Measurements from ENCODE around the gene NOL4L. TPM values are rescaled to one million over a fixed set of nuclear protein-coding genes. Genes with fewer than 3 reads are reported as not detected.

NOL4L gene
- total RNA-seq, 1 experiment from 2014 or later: 1.4 TPM

GRCh38 chr20:32575227-32575581 is 9.9 kb downstream of the NOL4L start:
- H3K36me3 ChIP-seq (ENCODE audit: insufficient read depth, low read length, poor library complexity, severe bottlenecking): no peaks in the 10 kb centered on the region
- H3K4me1 ChIP-seq (ENCODE audit: insufficient read depth, low read length, poor library complexity, severe bottlenecking): no peaks in the 10 kb centered on the region
- no peaks in the 10 kb centered on the region for H3K9me3 ChIP-seq (ENCODE audit: low read depth, low read length, poor library complexity, severe bottlenecking)
- TF ChIP-seq EZH2 (IDR thresholded peaks at IDR 0.05; ENCODE audit: borderline replicate concordance, low read depth, low read length, poor library complexity, severe bottlenecking) (no peak), CTCF (conservative IDR thresholded peaks at IDR 0.05; ENCODE audit: low read depth, low read length) (no peak)
- no peak overlapping the region for H3K27ac ChIP-seq (ENCODE audit: low read depth, low read length, poor library complexity, severe bottlenecking)
- ChIA-PET POLR2A (ENCODE audit: low non-redundant PET) (no interaction called here), CTCF (no interaction called here)
- intact Hi-C loops (cut with micrococcal nuclease; ENCODE audit: unreplicated experiment): no loop called here
- no TSS peak for BruUV-seq (replicated peaks)
- no peaks in the 10 kb centered on the region for H3K27me3 ChIP-seq (replicated peaks; ENCODE audit: insufficient read depth, low read depth, low read length, poor library complexity)
- no peak for DNase-seq (ENCODE audit: low spot score)
- no peak overlapping the region for H3K4me3 ChIP-seq (ENCODE audit: low read depth, low read length, poor library complexity, severe bottlenecking)

GRCh38 chr20:32574296-32575226 is 10.6 kb downstream of the NOL4L start:
- Histone ChIP-seq H3K9me3 (ENCODE audit: low read depth, low read length, poor library complexity, severe bottlenecking) (no peaks in the 10 kb centered on the region), H3K4me3 (ENCODE audit: low read depth, low read length, poor library complexity, severe bottlenecking) (no peak overlapping the region), H3K27ac (ENCODE audit: low read depth, low read length, poor library complexity, severe bottlenecking) (no peak overlapping the region), H3K27me3 (replicated peaks; ENCODE audit: insufficient read depth, low read depth, low read length, poor library complexity) (no peaks in the 10 kb centered on the region), H3K36me3 (ENCODE audit: insufficient read depth, low read length, poor library complexity, severe bottlenecking) (no peaks in the 10 kb centered on the region), H3K4me1 (ENCODE audit: insufficient read depth, low read length, poor library complexity, severe bottlenecking) (no peaks in the 10 kb centered on the region)
- ChIA-PET POLR2A (ENCODE audit: low non-redundant PET) (no interaction called here), CTCF (no interaction called here)
- no TSS peak for BruUV-seq (replicated peaks)
- TF ChIP-seq CTCF (conservative IDR thresholded peaks at IDR 0.05; ENCODE audit: low read depth, low read length) (no peak), EZH2 (IDR thresholded peaks at IDR 0.05; ENCODE audit: borderline replicate concordance, low read depth, low read length, poor library complexity, severe bottlenecking) (no peak)
- peak; percentile 59 for DNase-seq (ENCODE audit: low spot score)
- intact Hi-C loops (cut with micrococcal nuclease; ENCODE audit: unreplicated experiment): no loop called here

GRCh38 chr20:32573167-32573851 is 11.8 kb downstream of the NOL4L start:
- no peak overlapping the region for H3K27ac ChIP-seq (ENCODE audit: low read depth, low read length, poor library complexity, severe bottlenecking)
- no TSS peak for BruUV-seq (replicated peaks)
- no peak for DNase-seq (ENCODE audit: low spot score)
- intact Hi-C loops (cut with micrococcal nuclease; ENCODE audit: unreplicated experiment): no loop called here
- POLR2A ChIA-PET (ENCODE audit: low non-redundant PET): no interaction called here
- CTCF ChIA-PET: no interaction called here
- H3K9me3 ChIP-seq (ENCODE audit: low read depth, low read length, poor library complexity, severe bottlenecking): no peaks in the 10 kb centered on the region
- no peaks in the 10 kb centered on the region for H3K36me3 ChIP-seq (ENCODE audit: insufficient read depth, low read length, poor library complexity, severe bottlenecking)
- H3K4me1 ChIP-seq (ENCODE audit: insufficient read depth, low read length, poor library complexity, severe bottlenecking): no peaks in the 10 kb centered on the region
- TF ChIP-seq EZH2 (IDR thresholded peaks at IDR 0.05; ENCODE audit: borderline replicate concordance, low read depth, low read length, poor library complexity, severe bottlenecking) (no peak), CTCF (conservative IDR thresholded peaks at IDR 0.05; ENCODE audit: low read depth, low read length) (no peak)
- H3K27me3 ChIP-seq (replicated peaks; ENCODE audit: insufficient read depth, low read depth, low read length, poor library complexity): no peaks in the 10 kb centered on the region
- no peak overlapping the region for H3K4me3 ChIP-seq (ENCODE audit: low read depth, low read length, poor library complexity, severe bottlenecking)

Measured in A673 (cell line).